H1 (cell line): ENCODE measurements around the gene CCDC14. TPM values are rescaled to one million over a fixed set of nuclear protein-coding genes. Genes with fewer than 3 reads are reported as not detected.

Experiments
- CTCF ChIA-PET: fragments of 300-600 bp; sonication (Branson Sonifier 250); formaldehyde crosslinking; loops from one replicate; lab custom pipeline; 2021; ENCODE audit not compliant: partially characterized antibody; lab: Charles Lee
- POLR2A ChIA-PET: fragments of 300-600 bp; sonication (Branson Sonifier 250); formaldehyde crosslinking; loops from one replicate; lab custom pipeline; 2021; ENCODE audit warnings: inconsistent platforms; ENCODE audit not compliant: partially characterized antibody; lab: Charles Lee
- DNase-seq, 2 experiments: peaks; one replicate each; pipeline versions ENCODE4 v3.0.0 to v3.0.0-alpha.2; 2010 to 2022; ENCODE audit warnings: low spot score in 2 of 2, low read depth in 1 of 2, mixed read lengths in 1 of 2
- FAIRE-seq: peaks from 2 replicates; lab custom pipeline; 2011; peaks lifted over from hg19 to GRCh38; lab: Jason Lieb, UNC
- H2AFZ ChIP-seq: 2 replicates; pipeline ENCODE4 v1.8.1; 2012; ENCODE audit warnings: low read length, inconsistent platforms
- H2AK5ac ChIP-seq: 2 replicates; pipeline ENCODE4 v1.6.1; 2013; ENCODE audit warnings: low read depth, low read length
- H2BK120ac ChIP-seq: replicated peaks from 2 replicates; pipeline ENCODE3; 2013; ENCODE audit warnings: low read depth, low read length, inconsistent platforms
- H2BK12ac ChIP-seq: 2 replicates; pipeline ENCODE4 v1.6.1; 2013; ENCODE audit warnings: low read depth, low read length
- H2BK15ac ChIP-seq: 2 replicates; pipeline ENCODE4 v1.6.1; 2013; ENCODE audit warnings: low read length
- H2BK20ac ChIP-seq: 2 replicates; pipeline ENCODE4 v1.6.1; 2013; ENCODE audit warnings: low read length
- H2BK5ac ChIP-seq: 2 replicates; pipeline ENCODE4 v1.6.1; 2013; ENCODE audit warnings: low read depth, low read length
- H3K14ac ChIP-seq: 2 replicates; pipeline ENCODE4 v1.6.1; 2013; ENCODE audit warnings: inconsistent platforms; ENCODE audit not compliant: insufficient read length
- H3K18ac ChIP-seq: 2 replicates; pipeline ENCODE4 v1.6.1; 2013; ENCODE audit warnings: low read length; ENCODE audit errors: extremely low read depth
- H3K23ac ChIP-seq: 2 replicates; pipeline ENCODE4 v1.6.1; 2013; ENCODE audit warnings: inconsistent platforms; ENCODE audit not compliant: insufficient read length
- H3K23me2 ChIP-seq: 2 replicates; pipeline ENCODE4 v1.6.1; 2013; ENCODE audit warnings: low read depth, low read length
- H3K27ac ChIP-seq: 2 replicates; pipeline ENCODE4 v1.6.1; 2011; ENCODE audit warnings: low read depth, low read length, inconsistent platforms
- H3K27me3 ChIP-seq, 4 experiments: replicated peaks in 1 of 4; 1 replicate in 1 of 4; 2 replicates in 3 of 4; pipeline versions ENCODE4 v1.6.1 to v1.8.1; 2011 to 2013; ENCODE audit warnings: low read length in 3 of 4, mild to moderate bottlenecking in 3 of 4, inconsistent platforms in 2 of 4, mixed read lengths in 2 of 4, moderate library complexity in 1 of 4; ENCODE audit not compliant: control insufficient read depth in 3 of 4, insufficient read depth in 3 of 4; ENCODE audit errors: extremely low read depth in 1 of 4
- H3K36me3 ChIP-seq, 4 experiments: 2 replicates each; pipeline versions ENCODE4 v1.6.1 to v1.8.1; 2011 to 2013; ENCODE audit warnings: mild to moderate bottlenecking in 4 of 4, low read length in 3 of 4, moderate library complexity in 2 of 4, control low read depth in 1 of 4, inconsistent platforms in 1 of 4; ENCODE audit not compliant: insufficient read depth in 4 of 4, control insufficient read depth in 2 of 4
- H3K4ac ChIP-seq: replicated peaks from 2 replicates; pipeline ENCODE3; 2013; ENCODE audit warnings: low read length, low read depth, mixed read lengths, inconsistent platforms; ENCODE audit not compliant: insufficient read length
- H3K4me1 ChIP-seq, 4 experiments: replicated peaks in 1 of 4; 1 replicate in 1 of 4; 2 replicates in 3 of 4; pipeline versions ENCODE4 v1.6.1 to v1.8.1; 2011 to 2013; ENCODE audit warnings: low read length in 3 of 4, inconsistent platforms in 2 of 4, mixed read lengths in 1 of 4; ENCODE audit not compliant: insufficient read depth in 4 of 4, control insufficient read depth in 3 of 4
- H3K4me2 ChIP-seq, 2 experiments: 2 replicates each; pipeline versions ENCODE4 v1.6.1 to v1.8.1; 2011 to 2013; ENCODE audit warnings: low read depth in 2 of 2, low read length in 2 of 2, control low read depth in 1 of 2, inconsistent platforms in 1 of 2, mild to moderate bottlenecking in 1 of 2; ENCODE audit not compliant: insufficient read depth in 1 of 2
- H3K4me3 ChIP-seq, 4 experiments: fragments of 200-600, 300-600 bp in 1 of 4; sonication (generic), shearing (Covaris generic), sonication (Bioruptor Twin) in 1 of 4; 2 replicates each; pipeline versions ENCODE4 v1.5.1 to v1.8.1; 2011 to 2016; ENCODE audit warnings: low read length in 4 of 4, low read depth in 3 of 4, control low read depth in 2 of 4, inconsistent platforms in 2 of 4, mild to moderate bottlenecking in 2 of 4, mixed read lengths in 1 of 4, moderate library complexity in 1 of 4; ENCODE audit not compliant: insufficient read depth in 2 of 4; ENCODE audit errors: extremely low read depth in 1 of 4
- H3K56ac ChIP-seq: replicated peaks from 2 replicates; pipeline ENCODE3; 2013; ENCODE audit warnings: low read depth, mild to moderate bottlenecking, mixed read lengths, low read length, inconsistent platforms; ENCODE audit not compliant: insufficient read length
- H3K79me1 ChIP-seq: 2 replicates; pipeline ENCODE4 v1.6.1; 2013; ENCODE audit warnings: low read depth, low read length, control low read depth
- H3K79me2 ChIP-seq, 2 experiments: 2 replicates each; pipeline versions ENCODE4 v1.6.1 to v1.8.1; 2012 to 2013; ENCODE audit warnings: low read length in 2 of 2, mild to moderate bottlenecking in 2 of 2, inconsistent platforms in 1 of 2; ENCODE audit not compliant: insufficient read depth in 2 of 2, control insufficient read depth in 1 of 2
- H3K9ac ChIP-seq, 4 experiments: replicated peaks in 1 of 4; 1 replicate in 1 of 4; 2 replicates in 3 of 4; pipeline versions ENCODE4 v1.6.1 to v1.8.1; 2011 to 2013; ENCODE audit warnings: low read depth in 3 of 4, low read length in 3 of 4, control low read depth in 2 of 4, mild to moderate bottlenecking in 2 of 4, moderate library complexity in 2 of 4, inconsistent platforms in 1 of 4; ENCODE audit errors: extremely low read depth in 1 of 4
- H3K9me3 ChIP-seq, 2 experiments: 2 replicates each; pipeline versions ENCODE4 v1.6.1 to v1.8.1; 2012 to 2013; ENCODE audit warnings: mild to moderate bottlenecking in 2 of 2, moderate library complexity in 2 of 2, control low read depth in 1 of 2, inconsistent platforms in 1 of 2, low read depth in 1 of 2, low read length in 1 of 2, mixed read lengths in 1 of 2; ENCODE audit not compliant: insufficient read depth in 2 of 2
- H4K20me1 ChIP-seq, 2 experiments: replicated peaks in 1 of 2; 2 replicates each; pipeline versions ENCODE3 to v1.8.1; 2011 to 2013; ENCODE audit warnings: inconsistent platforms in 2 of 2, low read length in 2 of 2, mild to moderate bottlenecking in 1 of 2; ENCODE audit not compliant: insufficient read depth in 2 of 2, control insufficient read depth in 1 of 2
- H4K5ac ChIP-seq: 2 replicates; pipeline ENCODE4 v1.6.1; 2013; ENCODE audit warnings: low read length, low read depth, mixed read lengths, inconsistent platforms; ENCODE audit not compliant: insufficient read length
- H4K8ac ChIP-seq: 2 replicates; pipeline ENCODE4 v1.8.0; 2013; ENCODE audit warnings: mild to moderate bottlenecking, moderate library complexity, low read length, inconsistent platforms; ENCODE audit not compliant: insufficient read depth; ENCODE audit errors: extremely low read depth
- H4K91ac ChIP-seq: replicated peaks from 2 replicates; pipeline ENCODE3; 2013; ENCODE audit warnings: low read length, mixed read lengths, inconsistent platforms; ENCODE audit not compliant: insufficient read length
- BRCA1 ChIP-seq: IDR thresholded peaks from 2 replicates; pipeline ENCODE4 v1.6.1; 2012; ENCODE audit warnings: low read depth, low read length, improper control_type of control experiment
- EP300 ChIP-seq, 2 experiments: IDR thresholded peaks; 1 replicate in 1 of 2; 2 replicates in 1 of 2; pipeline ENCODE4 v1.6.1; 2011 to 2012; ENCODE audit warnings: low read depth in 2 of 2, low read length in 2 of 2, mild to moderate bottlenecking in 2 of 2, borderline replicate concordance in 1 of 2, inconsistent platforms in 1 of 2, moderate library complexity in 1 of 2
- GABPA ChIP-seq: IDR thresholded peaks from 2 replicates; pipeline ENCODE4 v1.6.1; 2011; ENCODE audit warnings: mild to moderate bottlenecking, low read length, moderate library complexity, borderline replicate concordance; ENCODE audit not compliant: insufficient read depth
- JUN ChIP-seq: IDR thresholded peaks from 2 replicates; pipeline ENCODE4 v1.6.1; 2011; ENCODE audit warnings: low read depth, mild to moderate bottlenecking, improper control_type of control experiment, low read length
- JUND ChIP-seq: IDR thresholded peaks from 2 replicates; pipeline ENCODE4 v1.6.1; 2011; ENCODE audit warnings: mild to moderate bottlenecking, improper control_type of control experiment, low read length
- RNF2 ChIP-seq: fragments of 200-900, 300-1000 bp; sonication (generic); IDR thresholded peaks from 2 replicates; pipeline ENCODE4 v1.7.1; 2016; ENCODE audit warnings: borderline replicate concordance, low read depth, mild to moderate bottlenecking, antibody characterized with exemption, low read length; ENCODE audit not compliant: poor library complexity, severe bottlenecking; ENCODE audit errors: missing control alignments
- SP1 ChIP-seq: IDR thresholded peaks from 2 replicates; pipeline ENCODE4 v1.6.1; 2011; ENCODE audit warnings: low read depth, low read length
- TCF12 ChIP-seq: IDR thresholded peaks from 2 replicates; pipeline ENCODE4 v1.6.1; 2011; ENCODE audit warnings: low read depth, mild to moderate bottlenecking, low read length
- WGBS, 2 experiments: shearing (Covaris generic) in 1 of 2; methylation state at CpG; one replicate each; pipeline versions ENCODE4 v1.1.6 to v1.1.7; 2013 to 2015; ENCODE audit warnings: low lambda C conversion rate in 2 of 2, mixed read lengths in 2 of 2, inconsistent platforms in 1 of 2, low coverage in 1 of 2, missing lambda C conversion rate in 1 of 2; ENCODE audit not compliant: insufficient replicate concordance in 2 of 2, insufficient coverage in 1 of 2, insufficient read length in 1 of 2; ENCODE audit errors: extremely low coverage in 1 of 2, missing lambda C conversion rate in 1 of 2; 5-methylcytosine and 5-hydroxymethylcytosine counted together
- polyA plus RNA-seq, 7 experiments: library from polyadenylated mRNA; depleted of rRNA in 3 of 7; stranded (reverse) in 5 of 7; unstranded in 2 of 7; fragments of >200 nt in 5 of 7; fragments of 200-250 nt in 2 of 7; gene quantifications; 1 replicate in 5 of 7; 2 replicates in 1 of 7; 4 replicates in 1 of 7; pipeline versions ENCODE4 v1.2.1 to v1.2.3, GENCODE V29; 2011 to 2013; ENCODE audit warnings: missing spikeins in 2 of 7, mixed read lengths in 2 of 7
- total RNA-seq: library from RNA; stranded (reverse); fragmentation: NEBNext Ultra II Directional; extraction: Animal tissue kit (Norgen Biotek cat#: 25700); gene quantifications from 2 replicates; pipeline ENCODE4 v1.2.1, GENCODE V29; 2021
- TF ChIP-seq, protein P1 (sequence below), 3 experiments: IDR thresholded peaks; 1 replicate in 2 of 3; 2 replicates in 1 of 3; pipeline versions ENCODE4 v1.5.1 to v1.6.1; 2011; ENCODE audit warnings: low read length in 3 of 3, mild to moderate bottlenecking in 3 of 3, inconsistent platforms in 2 of 3, low read depth in 1 of 3, moderate library complexity in 1 of 3; ENCODE audit not compliant: insufficient read depth in 1 of 3; ENCODE audit errors: control extremely low read depth in 1 of 3

The CCDC14 gene
- total and polyA plus RNA-seq, 2 of the 8 experiments (the other 6 are each of a cell fraction or from before 2014, with no cell fraction given), result 53.6 to 95.7 TPM

DNA sequence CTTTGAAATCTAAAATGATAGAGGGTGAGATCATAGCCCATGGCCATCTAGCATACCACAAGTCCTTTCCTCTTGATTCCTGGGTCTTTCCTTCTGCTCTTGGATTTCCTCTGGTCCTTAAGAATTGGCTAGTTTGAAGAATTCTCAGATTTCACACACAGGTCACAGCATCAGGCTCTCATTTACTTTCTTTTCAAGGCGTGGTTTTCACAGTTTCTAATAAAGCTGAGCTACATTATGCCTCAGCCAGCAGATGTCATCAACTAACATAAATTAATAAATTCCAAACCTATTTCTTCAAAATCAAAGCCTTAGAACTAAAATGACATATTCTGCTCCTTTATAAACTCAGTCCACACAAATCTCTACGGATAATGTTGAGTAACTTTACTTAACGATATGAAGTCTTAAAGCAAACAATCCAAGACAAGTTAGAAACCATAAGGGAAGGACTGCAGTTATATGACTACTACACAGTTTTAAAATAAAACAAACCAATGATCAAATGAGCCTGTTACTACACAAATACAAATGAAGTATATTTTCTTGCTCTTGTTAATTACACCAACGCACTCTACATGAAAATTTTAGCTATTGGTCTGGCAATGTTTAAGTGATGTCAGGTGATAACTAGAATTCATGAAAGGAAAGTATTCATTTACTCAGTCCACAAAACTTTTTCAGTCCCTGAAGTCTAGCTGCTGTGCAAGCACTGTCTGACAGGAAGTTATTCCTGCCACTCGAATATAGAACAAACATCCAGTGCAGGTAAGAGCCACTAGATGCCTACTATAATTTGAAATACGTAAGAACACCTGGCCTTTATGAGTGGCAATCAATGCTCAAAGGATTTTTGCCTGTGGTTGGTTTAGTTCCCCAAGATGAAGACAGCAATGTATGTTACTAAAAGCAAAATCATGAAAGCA lies 9.2 kb downstream of the CCDC14 start:
- Histone ChIP-seq H3K4me2 (no peak overlapping the region), H3K79me1 (no peaks in the 10 kb centered on the region), H3K56ac (no peak overlapping the region), H4K91ac (no peak overlapping the region), H3K14ac (no peak overlapping the region), H4K8ac (no peak overlapping the region), H3K9ac (no peak overlapping the region), H3K18ac (no peak overlapping the region), H4K5ac (no peak overlapping the region), H3K23me2 (no peaks in the 10 kb centered on the region), H3K4me1 (no peaks in the 10 kb centered on the region), H3K9me3 (no peaks in the 10 kb centered on the region), H2BK15ac (no peak overlapping the region), H3K36me3 (peaks cover 4 to 87% (median 42%) of the 10 kb centered on the region in 4 experiments), H2BK5ac (no peak overlapping the region), H2AFZ (no peak overlapping the region), H3K27me3 (no peaks in the 10 kb centered on the region), H2AK5ac (no peak overlapping the region), H3K79me2 (no peaks in the 10 kb centered on the region), H3K4ac (no peak overlapping the region), H3K27ac (no peak overlapping the region), H3K23ac (no peak overlapping the region), H4K20me1 (no peaks in the 10 kb centered on the region), H2BK120ac (no peak overlapping the region), H3K4me3 (no peak overlapping the region), H2BK12ac (no peak overlapping the region), H2BK20ac (no peak overlapping the region)
- FAIRE-seq (no peak), DNase-seq (no peak)
- WGBS, 2 experiments, result 89% methylated on average over 6 of the region's 6 CpGs; no CpG with 5 or more reads in 1 of the 2 experiments
- POLR2A ChIA-PET, result interaction anchor here (0.7 to 2.3 kb wide), 2 partner anchors 9 to 11 kb away, joined by 6 read pairs; partner anchors contain the start of gene CCDC14
- CTCF ChIA-PET, result no interaction called here
- TF ChIP-seq SP1 (no peak), TCF12 (no peak), JUND (no peak), RNF2 (no peak), BRCA1 (no peak), JUN (no peak), EP300 (IDR thresholded peaks at IDR 0.05; ENCODE audit: borderline replicate concordance in 1 of 2, low read depth in 2 of 2, low read length in 2 of 2) (no peak), GABPA (no peak)
- TF ChIP-seq, protein P1, sequence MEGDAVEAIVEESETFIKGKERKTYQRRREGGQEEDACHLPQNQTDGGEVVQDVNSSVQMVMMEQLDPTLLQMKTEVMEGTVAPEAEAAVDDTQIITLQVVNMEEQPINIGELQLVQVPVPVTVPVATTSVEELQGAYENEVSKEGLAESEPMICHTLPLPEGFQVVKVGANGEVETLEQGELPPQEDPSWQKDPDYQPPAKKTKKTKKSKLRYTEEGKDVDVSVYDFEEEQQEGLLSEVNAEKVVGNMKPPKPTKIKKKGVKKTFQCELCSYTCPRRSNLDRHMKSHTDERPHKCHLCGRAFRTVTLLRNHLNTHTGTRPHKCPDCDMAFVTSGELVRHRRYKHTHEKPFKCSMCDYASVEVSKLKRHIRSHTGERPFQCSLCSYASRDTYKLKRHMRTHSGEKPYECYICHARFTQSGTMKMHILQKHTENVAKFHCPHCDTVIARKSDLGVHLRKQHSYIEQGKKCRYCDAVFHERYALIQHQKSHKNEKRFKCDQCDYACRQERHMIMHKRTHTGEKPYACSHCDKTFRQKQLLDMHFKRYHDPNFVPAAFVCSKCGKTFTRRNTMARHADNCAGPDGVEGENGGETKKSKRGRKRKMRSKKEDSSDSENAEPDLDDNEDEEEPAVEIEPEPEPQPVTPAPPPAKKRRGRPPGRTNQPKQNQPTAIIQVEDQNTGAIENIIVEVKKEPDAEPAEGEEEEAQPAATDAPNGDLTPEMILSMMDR (IDR thresholded peaks at IDR 0.05; ENCODE audit: control extremely low read depth in 1 of 3, insufficient read depth in 1 of 3, low read depth in 1 of 3, low read length in 3 of 3), result no peak
